GM12878 (cell line): ENCODE measurements around the gene REPS1. TPM values are rescaled to one million over a fixed set of nuclear protein-coding genes. Genes with fewer than 3 reads are reported as not detected.

ENCODE experiments used
- ATAC-seq: fragments of 200-7000 bp; cut with Tn5 transposase; 3 replicates; pipeline ENCODE4 v1.9.1; 2020; ENCODE audit warnings: mild to moderate bottlenecking, moderate library complexity
- BruUV-seq: library from RNA; stranded (reverse); fragments of 400-500 nt; replicated peaks from 2 replicates; lab custom pipeline; 2021; lab: Mats Ljungman, UMichigan
- CTCF ChIA-PET: fragments of 300-600 bp; sonication (Branson Sonifier 250); formaldehyde crosslinking; extraction: SDS; loops from one replicate; lab custom pipeline; 2021; ENCODE audit warnings: inconsistent platforms; lab: Yijun Ruan, JAX
- POLR2A ChIA-PET: fragments of 350-600 bp; formaldehyde crosslinking; extraction: SDS; loops from one replicate; lab custom pipeline; 2021; ENCODE audit warnings: inconsistent platforms; lab: Charles Lee
- RAD21 ChIA-PET: fragments of 300-600 bp; sonication (Branson Sonifier 250); formaldehyde crosslinking; loops from one replicate; lab custom pipeline; 2023; ENCODE audit warnings: antibody characterized with exemption; ENCODE audit not compliant: unreplicated experiment; lab: Charles Lee
- SMC1A ChIA-PET: fragments of 300-600 bp; sonication (Branson Sonifier 250); formaldehyde crosslinking; loops from one replicate; lab custom pipeline; 2023; ENCODE audit not compliant: unreplicated experiment, uncharacterized antibody; lab: Charles Lee
- DNase-seq: peaks from one replicate; pipeline ENCODE4 v3.0.0-alpha.2; 2011; ENCODE audit warnings: low read depth, low spot score
- FAIRE-seq: peaks from 3 replicates; lab custom pipeline; 2011; peaks lifted over from hg19 to GRCh38; lab: Jason Lieb, UNC
- H2AFZ ChIP-seq: 2 replicates; pipeline ENCODE4 v1.6.0; 2011; ENCODE audit warnings: low read depth, low read length, control low read depth; ENCODE audit not compliant: control insufficient read depth
- H3K27ac ChIP-seq: 2 replicates; pipeline ENCODE4 v1.5.1; 2011; ENCODE audit warnings: control low read depth; ENCODE audit not compliant: control insufficient read depth, insufficient read depth
- H3K27me3 ChIP-seq, 2 experiments: replicated peaks in 1 of 2; 2 replicates each; pipeline versions ENCODE4 v1.6.0 to v1.6.1; 2011; ENCODE audit warnings: low read length in 1 of 2; ENCODE audit not compliant: control insufficient read depth in 2 of 2, insufficient read depth in 2 of 2
- H3K36me3 ChIP-seq, 2 experiments: 2 replicates each; pipeline ENCODE4 v1.5.1; 2011; ENCODE audit warnings: low read length in 1 of 2; ENCODE audit not compliant: control insufficient read depth in 2 of 2, insufficient read depth in 2 of 2
- H3K4me1 ChIP-seq: 2 replicates; pipeline ENCODE4 v1.6.1; 2011; ENCODE audit warnings: mild to moderate bottlenecking, low read length, moderate library complexity, mixed read lengths; ENCODE audit not compliant: control insufficient read depth, insufficient read depth
- H3K4me2 ChIP-seq: 2 replicates; pipeline ENCODE4 v1.6.0; 2011; ENCODE audit warnings: control low read depth; ENCODE audit not compliant: control insufficient read depth, insufficient read depth
- H3K4me3 ChIP-seq: fragments of 200-600 bp; sonication (generic); 2 replicates; pipeline ENCODE4 v1.5.1; 2016
- H3K79me2 ChIP-seq: 2 replicates; pipeline ENCODE4 v1.6.0; 2011; ENCODE audit warnings: low read length; ENCODE audit not compliant: control insufficient read depth, insufficient read depth
- H3K9ac ChIP-seq: 2 replicates; pipeline ENCODE4 v1.8.0; 2011; ENCODE audit warnings: low read length, control low read depth, mixed read lengths; ENCODE audit not compliant: control insufficient read depth, insufficient read depth
- H3K9me3 ChIP-seq: replicated peaks from 3 replicates; pipeline ENCODE4 v1.5.1; 2011; ENCODE audit warnings: mild to moderate bottlenecking, low read length; ENCODE audit not compliant: control insufficient read depth, insufficient read depth
- H4K20me1 ChIP-seq: 2 replicates; pipeline ENCODE4 v1.6.0; 2011; ENCODE audit not compliant: control insufficient read depth, insufficient read depth
- CBFB ChIP-seq: IDR thresholded peaks from 2 replicates; pipeline ENCODE4 v1.6.1; 2016; ENCODE audit warnings: antibody characterized with exemption, low read depth
- CEBPB ChIP-seq, 2 experiments: fragments of 150-350 bp in 1 of 2; IDR thresholded peaks; 2 replicates each; pipeline ENCODE4 v1.6.1; 2012 to 2014; ENCODE audit warnings: low read depth in 2 of 2, low read length in 2 of 2, borderline replicate concordance in 1 of 2, inconsistent platforms in 1 of 2
- CHD2 ChIP-seq: IDR thresholded peaks from 2 replicates; pipeline ENCODE4 v1.6.1; 2011; ENCODE audit warnings: low read depth, low read length, improper control_type of control experiment, borderline replicate concordance
- CREB1 ChIP-seq: IDR thresholded peaks from 2 replicates; pipeline ENCODE4 v1.6.1; 2012; ENCODE audit warnings: low read depth, mild to moderate bottlenecking, inconsistent platforms
- CREM ChIP-seq: IDR thresholded peaks from 2 replicates; pipeline ENCODE4 v1.6.1; 2014; ENCODE audit warnings: antibody characterized with exemption, low read depth
- E2F4 ChIP-seq: IDR thresholded peaks from 2 replicates; pipeline ENCODE4 v1.6.1; 2012; ENCODE audit warnings: low read depth, low read length, improper control_type of control experiment
- HDAC2 ChIP-seq: fragments of 200-600 bp; sonication (generic); IDR thresholded peaks from 2 replicates; pipeline ENCODE4 v1.6.1; 2017
- IKZF1 ChIP-seq: fragments of 450-650 bp; conservative IDR thresholded peaks from 2 replicates; pipeline ENCODE4 v1.6.1; 2017; ENCODE audit warnings: antibody characterized with exemption, mild to moderate bottlenecking
- IKZF2 ChIP-seq, 2 experiments: fragments of 450-650 bp; IDR thresholded peaks; 2 replicates each; pipeline ENCODE4 v1.6.1; 2017; ENCODE audit warnings: mild to moderate bottlenecking in 2 of 2, moderate library complexity in 2 of 2
- JUND ChIP-seq: IDR thresholded peaks from 2 replicates; pipeline ENCODE4 v1.6.1; 2012; ENCODE audit warnings: low read depth, mild to moderate bottlenecking, low read length, improper control_type of control experiment, moderate library complexity
- NBN ChIP-seq: fragments of 450-650 bp; IDR thresholded peaks from 2 replicates; pipeline ENCODE4 v1.6.1; 2016
- NFXL1 ChIP-seq: fragments of 450-650 bp; IDR thresholded peaks from 2 replicates; pipeline ENCODE4 v1.6.1; 2017; ENCODE audit warnings: antibody characterized with exemption, mild to moderate bottlenecking, borderline replicate concordance
- NFYB ChIP-seq: IDR thresholded peaks from 2 replicates; pipeline ENCODE4 v1.6.1; 2011; ENCODE audit warnings: low read depth, mild to moderate bottlenecking, low read length, improper control_type of control experiment, moderate library complexity; ENCODE audit not compliant: insufficient read depth
- NR2C1 ChIP-seq: fragments of 450-650 bp; IDR thresholded peaks from 2 replicates; pipeline ENCODE4 v1.6.1; 2017; ENCODE audit warnings: antibody characterized with exemption, mild to moderate bottlenecking, moderate library complexity
- PAX5 ChIP-seq: IDR thresholded peaks from 2 replicates; pipeline ENCODE4 v1.6.1; 2011; ENCODE audit warnings: low read depth, low read length, borderline replicate concordance
- PAX8 ChIP-seq: fragments of 450-650 bp; IDR thresholded peaks from 2 replicates; pipeline ENCODE4 v1.6.1; 2017; ENCODE audit warnings: mild to moderate bottlenecking, moderate library complexity
- RB1 ChIP-seq: fragments of 450-650 bp; formaldehyde crosslinking; IDR thresholded peaks from 2 replicates; pipeline ENCODE4 v1.6.1; 2017; ENCODE audit warnings: mild to moderate bottlenecking, borderline replicate concordance
- SMC3 ChIP-seq: IDR thresholded peaks from 2 replicates; pipeline ENCODE4 v1.6.1; 2011; ENCODE audit warnings: low read length, improper control_type of control experiment, borderline replicate concordance
- SUPT20H ChIP-seq: IDR thresholded peaks from 2 replicates; pipeline ENCODE4 v1.6.1; 2011; ENCODE audit warnings: low read depth, mild to moderate bottlenecking, low read length, moderate library complexity, borderline replicate concordance; ENCODE audit not compliant: control insufficient read depth
- YBX1 ChIP-seq: fragments of 450-650 bp; IDR thresholded peaks from 2 replicates; pipeline ENCODE4 v1.6.1; 2016; ENCODE audit warnings: antibody characterized with exemption
- ZBTB11 ChIP-seq: fragments of 450-650 bp; formaldehyde crosslinking; IDR thresholded peaks from 2 replicates; pipeline ENCODE4 v1.5.0; 2022; ENCODE audit warnings: mild to moderate bottlenecking, missing genetic modification characterization
- ZNF274 ChIP-seq: IDR thresholded peaks from one replicate; pipeline ENCODE4 v1.8.0; 2011; ENCODE audit not compliant: insufficient read length, insufficient read depth
- ZNF622 ChIP-seq: fragments of 450-650 bp; IDR thresholded peaks from 2 replicates; pipeline ENCODE4 v1.6.1; 2017; ENCODE audit warnings: mild to moderate bottlenecking, inconsistent platforms
- ZSCAN29 ChIP-seq: fragments of 450-650 bp; IDR thresholded peaks from 2 replicates; pipeline ENCODE4 v1.6.1; 2017; ENCODE audit warnings: mild to moderate bottlenecking, moderate library complexity
- WGBS: methylation state at CpG from one replicate; pipeline ENCODE4 v1.1.6; 2016; ENCODE audit warnings: low lambda C conversion rate; ENCODE audit not compliant: insufficient replicate concordance, insufficient coverage; ENCODE audit errors: missing lambda C conversion rate; 5-methylcytosine and 5-hydroxymethylcytosine counted together
- in situ Hi-C: fragments of 300-500 bp; cut with MboI; formaldehyde crosslinking; loops from 9 replicates; pipeline ENCODE4 v1.14.3; 2018; ENCODE audit warnings: mixed read lengths
- intact Hi-C: fragments of 100-400 bp; cut with micrococcal nuclease; formaldehyde crosslinking; loops from one replicate; pipeline ENCODE4 v1.14.2; 2022; ENCODE audit not compliant: unreplicated experiment
- polyA plus RNA-seq, 11 experiments: library from polyadenylated mRNA; depleted of rRNA in 4 of 11; unstranded in 6 of 11; stranded (reverse) in 5 of 11; fragments of >200 nt; fragmentation: Nextera tagmentation in 4 of 11; fragmentation: Illumina TruSeq in 1 of 11; extraction: Ambion mirVana in 4 of 11; extraction: Trizol in 1 of 11; gene quantifications; 1 replicate in 1 of 11; 2 replicates in 10 of 11; pipeline versions ENCODE4 v1.2.1 to v1.2.3, GENCODE V29; 2011 to 2016; ENCODE audit warnings: inconsistent platforms in 2 of 11, missing spikeins in 2 of 11, low read depth in 1 of 11
- total RNA-seq, 4 experiments: library from RNA; depleted of rRNA in 3 of 4; stranded (reverse); fragments of >200 nt in 3 of 4; fragmentation: Illumina TruSeq in 1 of 4; extraction: Trizol in 1 of 4; gene quantifications; 2 replicates each; pipeline versions ENCODE4 v1.2.1 to v1.2.3, GENCODE V29; 2013 to 2021

REPS1 gene
- total and polyA plus RNA-seq, 10 of the 15 experiments (the other 5 are each of a cell fraction or from before 2014, with no cell fraction given) = 13.7 to 59.3 (median 31.7) TPM

- TF ChIP-seq ZBTB11 = no peak
- TF ChIP-seq PAX5 = no peak
- TF ChIP-seq RB1 = no peak
- TF ChIP-seq IKZF1 = no peak
- no peak for TF ChIP-seq E2F4
- no peak for TF ChIP-seq NBN
- no peak for TF ChIP-seq CREB1
These were observed 28.5 kb downstream of the REPS1 start (continued) for GRCh38 chr6:138959521-138959920.

GRCh38 chr6:138958595-138958994, 29.5 kb downstream of the REPS1 start:
- TF ChIP-seq ZNF622 = no peak
- no peak for TF ChIP-seq NR2C1
- TF ChIP-seq ZSCAN29 = no peak
- TF ChIP-seq NFYB = no peak
- no peak for TF ChIP-seq JUND
- TF ChIP-seq SMC3 = no peak
- TF ChIP-seq IKZF2 (IDR thresholded peaks at IDR 0.05) = no peak
- TF ChIP-seq HDAC2 = no peak
- no peak for TF ChIP-seq YBX1
- no peak for TF ChIP-seq CBFB
- TF ChIP-seq CEBPB (IDR thresholded peaks at IDR 0.05; ENCODE audit: borderline replicate concordance in 1 of 2, low read depth in 2 of 2, low read length in 2 of 2) = no peak
- no peak for TF ChIP-seq CHD2
- TF ChIP-seq NFXL1 = no peak
- no peak for TF ChIP-seq CREM
- no peak for TF ChIP-seq PAX8
- no peak for TF ChIP-seq ZNF274
- TF ChIP-seq SUPT20H = no peak
- Histone ChIP-seq H2AFZ (no peak overlapping the region), H3K4me2 (no peak overlapping the region), H3K9me3 (no peaks in the 10 kb centered on the region; the same call in 2 of the 3 replicates), H3K27ac (no peak overlapping the region), H3K79me2 (peaks cover 25% of the 10 kb centered on the region), H3K36me3 (no peaks in the 10 kb centered on the region), H3K9ac (no peak overlapping the region), H3K27me3 (no peaks in the 10 kb centered on the region), H3K4me3 (no peak overlapping the region), H3K4me1 (no peaks in the 10 kb centered on the region; the same call in 1 of the 2 replicates), H4K20me1 (no peaks in the 10 kb centered on the region)
- in situ Hi-C loops (no loop called here), intact Hi-C loops (no loop called here)
- no peak for DNase-seq
- no peak for ATAC-seq
- ChIA-PET SMC1A (interaction anchor here (1.1 to 1.6 kb wide), 3 partner anchors 9 to 16 kb away, joined by 3 to 5 read pairs (median 4); no protein-coding TSS in a partner anchor), RAD21 (no interaction called here), POLR2A (no interaction called here), CTCF (interaction anchor here (0.9 kb wide), 1 partner anchor 28 kb away, joined by 3 read pairs; no protein-coding TSS in a partner anchor)
- 56% methylated on average over 1 of the region's 1 CpG for WGBS
- FAIRE-seq = no peak
- no TSS peak for BruUV-seq
